ENCODE results near the gene PTPRG.

- TF ChIP-seq CTCF (IDR thresholded peaks at IDR 0.05; ENCODE audit: insufficient read depth, low read depth, low read length) (no peak), EZH2 (IDR thresholded peaks at IDR 0.05; ENCODE audit: insufficient read depth, low read length) (no peak)
Observed at GRCh38 chr3:61901986-61902385, 340.6 kb downstream of the PTPRG start.
